IgD-negative memory B cell (primary cell): ENCODE results near the gene PLA2G4E. TPM values are rescaled to one million over a fixed set of nuclear protein-coding genes. Genes with fewer than 3 reads are reported as not detected.
A peak's percentile ranks its signal among the peaks of the same experiment; 100 is the strongest.

Experiments used
- H3K27ac Mint-ChIP-seq, 3 donors: one replicate each; pipeline ENCODE4 v1.8.0; 2020 to 2022; ENCODE audit warnings: mild to moderate bottlenecking in 3 of 3, mixed read lengths in 3 of 3, moderate library complexity in 1 of 3
- H3K27me3 Mint-ChIP-seq: one replicate; pipeline ENCODE4 v1.8.0; 2021; ENCODE audit warnings: mixed read lengths
- H3K36me3 Mint-ChIP-seq: one replicate; pipeline ENCODE4 v1.8.0; 2020; ENCODE audit warnings: mild to moderate bottlenecking, mixed read lengths
- H3K4me1 Mint-ChIP-seq, 3 donors: one replicate each; pipeline ENCODE4 v1.8.0; 2020 to 2022; ENCODE audit warnings: mixed read lengths in 3 of 3, mild to moderate bottlenecking in 1 of 3
- H3K4me3 Mint-ChIP-seq, 4 donors: one replicate each; pipeline ENCODE4 v1.8.0; 2020 to 2022; ENCODE audit warnings: mild to moderate bottlenecking in 4 of 4, mixed read lengths in 4 of 4, moderate library complexity in 3 of 4
- H3K9me3 Mint-ChIP-seq, 3 donors: one replicate each; pipeline ENCODE4 v1.8.0; 2020 to 2021; ENCODE audit warnings: mixed read lengths in 3 of 3, mild to moderate bottlenecking in 1 of 3
- polyA plus RNA-seq: library from polyadenylated mRNA; unstranded; fragments of 300-500 nt; fragmentation: Illumina TruSeq; gene quantifications from one replicate; pipeline ENCODE4 v1.2.3, GENCODE V29; 2021

The PLA2G4E gene
- polyA plus RNA-seq, 1 donor from 2014 or later, result not detected

- H3K4me1 Mint-ChIP-seq, result peaks cover 7 to 8% (median 8%) of the 10 kb centered on the region in 3 donors
- peaks cover 6% of the 10 kb centered on the region for H3K27me3 Mint-ChIP-seq
- H3K36me3 Mint-ChIP-seq, result no peaks in the 10 kb centered on the region
- H3K4me3 Mint-ChIP-seq, result no peak overlapping the region
- H3K27ac Mint-ChIP-seq, result no peak overlapping the region
- H3K9me3 Mint-ChIP-seq, result no peaks in the 10 kb centered on the region
Measured at GRCh38 chr15:41996921-41997592, 23.8 kb downstream of the PLA2G4E start.

GRCh38 chr15:41996376-41996775, 24.5 kb downstream of the PLA2G4E start:
- H3K27me3 Mint-ChIP-seq, result peaks cover 6% of the 10 kb centered on the region
- H3K4me3 Mint-ChIP-seq, result no peak overlapping the region
- H3K36me3 Mint-ChIP-seq, result no peaks in the 10 kb centered on the region
- H3K9me3 Mint-ChIP-seq, result no peaks in the 10 kb centered on the region
- peak overlapping the region in 1 of 3 donors; percentile 85 for H3K27ac Mint-ChIP-seq
- H3K4me1 Mint-ChIP-seq, result peaks cover 7 to 8% (median 8%) of the 10 kb centered on the region in 3 donors

- peak overlapping the region in 1 of 4 donors; percentile 63 for H3K4me3 Mint-ChIP-seq
- H3K27ac Mint-ChIP-seq, result peak overlapping the region in 1 of 3 donors; percentile 84
- peaks cover 7 to 10% (median 8%) of the 10 kb centered on the region in 3 donors for H3K4me1 Mint-ChIP-seq
- no peaks in the 10 kb centered on the region for H3K9me3 Mint-ChIP-seq
- no peaks in the 10 kb centered on the region for H3K36me3 Mint-ChIP-seq
- no peaks in the 10 kb centered on the region for H3K27me3 Mint-ChIP-seq
Measured at GRCh38 chr15:41995476-41995855, 25.4 kb downstream of the PLA2G4E start.

- Mint-ChIP-seq H3K27me3 (no peaks in the 10 kb centered on the region), H3K9me3 (no peaks in the 10 kb centered on the region), H3K27ac (peak overlapping the region in 1 of 3 donors; percentile 84), H3K36me3 (no peaks in the 10 kb centered on the region), H3K4me3 (peak overlapping the region in 1 of 4 donors; percentile 63), H3K4me1 (peaks cover 7 to 10% (median 8%) of the 10 kb centered on the region in 3 donors)
Measured at GRCh38 chr15:41994772-41995475, 25.9 kb downstream of the PLA2G4E start.

GRCh38 chr15:41994171-41994650, 26.6 kb downstream of the PLA2G4E start:
- Mint-ChIP-seq H3K4me3 (no peak overlapping the region), H3K36me3 (no peaks in the 10 kb centered on the region), H3K27me3 (no peaks in the 10 kb centered on the region), H3K27ac (no peak overlapping the region), H3K9me3 (no peaks in the 10 kb centered on the region), H3K4me1 (peaks cover 1 to 5% (median 3%) of the 10 kb centered on the region in 3 donors)

GRCh38 chr15:41993472-41994170, 27.2 kb downstream of the PLA2G4E start:
- Mint-ChIP-seq H3K27me3 (no peaks in the 10 kb centered on the region), H3K27ac (peak overlapping the region in 1 of 3 donors; percentile 33), H3K4me3 (no peak overlapping the region), H3K9me3 (no peaks in the 10 kb centered on the region), H3K36me3 (no peaks in the 10 kb centered on the region), H3K4me1 (peaks cover 0 to 2% (median 0%) of the 10 kb centered on the region in 3 donors)

GRCh38 chr15:41992803-41993190, 28.0 kb downstream of the PLA2G4E start:
- Mint-ChIP-seq H3K9me3 (no peaks in the 10 kb centered on the region), H3K36me3 (no peaks in the 10 kb centered on the region), H3K4me3 (no peak overlapping the region), H3K27me3 (no peaks in the 10 kb centered on the region), H3K27ac (no peak overlapping the region), H3K4me1 (peaks cover 0 to 2% (median 0%) of the 10 kb centered on the region in 3 donors)

- Mint-ChIP-seq H3K4me3 (peak overlapping the region in 1 of 4 donors; percentile 36), H3K27ac (no peak overlapping the region), H3K36me3 (no peaks in the 10 kb centered on the region), H3K4me1 (peaks cover 0 to 2% (median 0%) of the 10 kb centered on the region in 3 donors), H3K9me3 (no peaks in the 10 kb centered on the region), H3K27me3 (no peaks in the 10 kb centered on the region)
Measured at GRCh38 chr15:41992151-41992802, 28.6 kb downstream of the PLA2G4E start.

- Mint-ChIP-seq H3K27ac (no peak overlapping the region), H3K4me3 (no peak overlapping the region), H3K9me3 (no peaks in the 10 kb centered on the region), H3K4me1 (peaks cover 0 to 2% (median 0%) of the 10 kb centered on the region in 3 donors), H3K36me3 (no peaks in the 10 kb centered on the region), H3K27me3 (no peaks in the 10 kb centered on the region)
Measured at GRCh38 chr15:41990691-41991090, 30.2 kb downstream of the PLA2G4E start.

GRCh38 chr15:41990243-41990605, 30.6 kb downstream of the PLA2G4E start:
- no peak overlapping the region for H3K27ac Mint-ChIP-seq
- H3K4me1 Mint-ChIP-seq, result peaks cover 0 to 2% (median 0%) of the 10 kb centered on the region in 3 donors
- no peak overlapping the region for H3K4me3 Mint-ChIP-seq
- no peaks in the 10 kb centered on the region for H3K9me3 Mint-ChIP-seq
- no peaks in the 10 kb centered on the region for H3K36me3 Mint-ChIP-seq
- H3K27me3 Mint-ChIP-seq, result no peaks in the 10 kb centered on the region

- Mint-ChIP-seq H3K36me3 (no peaks in the 10 kb centered on the region), H3K4me3 (no peak overlapping the region), H3K9me3 (no peaks in the 10 kb centered on the region), H3K4me1 (peaks cover 0 to 2% (median 0%) of the 10 kb centered on the region in 3 donors), H3K27me3 (no peaks in the 10 kb centered on the region), H3K27ac (no peak overlapping the region)
Measured at GRCh38 chr15:41989573-41990242, 31.1 kb downstream of the PLA2G4E start.

- Mint-ChIP-seq H3K27me3 (no peaks in the 10 kb centered on the region), H3K4me3 (no peak overlapping the region), H3K9me3 (no peaks in the 10 kb centered on the region), H3K36me3 (no peaks in the 10 kb centered on the region), H3K4me1 (peaks cover 0 to 2% (median 0%) of the 10 kb centered on the region in 3 donors), H3K27ac (no peak overlapping the region)
Measured at GRCh38 chr15:41988896-41989572, 31.8 kb downstream of the PLA2G4E start.

GRCh38 chr15:41987925-41988275, 32.9 kb downstream of the PLA2G4E start:
- Mint-ChIP-seq H3K9me3 (no peaks in the 10 kb centered on the region), H3K27ac (no peak overlapping the region), H3K4me3 (no peak overlapping the region), H3K27me3 (no peaks in the 10 kb centered on the region), H3K4me1 (peaks cover 0 to 2% (median 0%) of the 10 kb centered on the region in 3 donors), H3K36me3 (no peaks in the 10 kb centered on the region)
